GM23248 (cell line): ENCODE data around the gene SURF4.

Experiments
- EZH2 ChIP-seq: fragments of 200-600 bp; sonication (generic); IDR thresholded peaks from 2 replicates; pipeline ENCODE4 v1.6.1; 2018; ENCODE audit warnings: antibody characterized with exemption, mild to moderate bottlenecking; ENCODE audit not compliant: insufficient read depth, poor library complexity, severe bottlenecking
- EZH2phosphoT487 ChIP-seq: fragments of 200-600 bp; sonication (generic); IDR thresholded peaks from 2 replicates; pipeline ENCODE4 v1.6.1; 2018; ENCODE audit warnings: antibody characterized with exemption, moderate library complexity, mild to moderate bottlenecking, low read depth; ENCODE audit not compliant: insufficient read depth

DNA sequence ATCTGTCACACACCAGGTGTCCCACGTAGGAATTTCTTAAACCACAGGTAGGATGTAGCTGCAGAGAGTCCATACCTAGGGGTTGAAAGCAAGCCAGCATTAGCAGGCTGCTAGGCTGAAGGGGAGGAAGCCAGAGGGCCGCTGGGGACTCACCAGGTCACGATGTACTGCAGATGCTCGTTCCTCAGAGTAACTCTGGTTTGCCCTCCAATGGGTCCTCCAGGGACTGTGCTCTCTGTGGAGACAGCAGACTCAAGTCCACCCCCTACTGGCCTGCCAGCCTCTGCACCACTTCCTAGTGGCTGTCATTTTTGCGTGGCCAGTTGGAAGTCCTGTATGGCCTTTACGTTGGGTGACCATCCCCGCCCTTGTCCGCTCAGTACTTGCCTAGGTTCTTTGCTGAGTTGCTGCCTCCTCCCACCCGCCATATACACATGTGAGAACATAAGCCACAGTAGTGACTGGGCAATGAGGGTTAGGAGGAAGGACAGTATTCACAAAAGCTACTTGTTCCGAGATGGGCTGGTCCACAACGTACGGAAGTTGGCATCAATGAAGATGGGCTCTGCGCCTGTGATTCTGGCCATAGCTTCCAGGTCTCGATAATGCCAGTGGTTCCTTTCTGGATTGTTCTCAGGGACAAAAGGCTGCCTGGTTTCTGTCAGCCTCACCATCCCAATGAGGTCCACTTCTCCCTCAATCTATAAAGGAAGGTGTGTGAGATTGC, 23.8 kb downstream of the SURF4 start:
- TF ChIP-seq EZH2phosphoT487 (no peak), EZH2 (no peak)
